Prostate gland (tissue), 2 donors: ENCODE results near the gene FILIP1.

Experiments
- POLR2A ChIP-seq: fragments of 450-650 bp; IDR thresholded peaks from one replicate; pipeline ENCODE4 v1.6.1; 2016; ENCODE audit warnings: antibody characterized with exemption, mild to moderate bottlenecking
- POLR2AphosphoS5 ChIP-seq: sonication (generic); formaldehyde crosslinking; IDR thresholded peaks from one replicate; pipeline ENCODE4 v1.6.1; 2017; ENCODE audit warnings: antibody characterized with exemption
- TF ChIP-seq, protein P1 (sequence below), 4 experiments: fragments of 200-600 bp in 2 of 4; fragments of 450-650 bp in 2 of 4; sonication (generic) in 2 of 4; IDR thresholded peaks; 1 replicate in 3 of 4; 2 replicates in 1 of 4; pipeline ENCODE4 v1.5.1; 2016 to 2019; ENCODE audit warnings: antibody characterized with exemption in 4 of 4, mild to moderate bottlenecking in 2 of 4, moderate library complexity in 2 of 4

- TF ChIP-seq, protein P1, sequence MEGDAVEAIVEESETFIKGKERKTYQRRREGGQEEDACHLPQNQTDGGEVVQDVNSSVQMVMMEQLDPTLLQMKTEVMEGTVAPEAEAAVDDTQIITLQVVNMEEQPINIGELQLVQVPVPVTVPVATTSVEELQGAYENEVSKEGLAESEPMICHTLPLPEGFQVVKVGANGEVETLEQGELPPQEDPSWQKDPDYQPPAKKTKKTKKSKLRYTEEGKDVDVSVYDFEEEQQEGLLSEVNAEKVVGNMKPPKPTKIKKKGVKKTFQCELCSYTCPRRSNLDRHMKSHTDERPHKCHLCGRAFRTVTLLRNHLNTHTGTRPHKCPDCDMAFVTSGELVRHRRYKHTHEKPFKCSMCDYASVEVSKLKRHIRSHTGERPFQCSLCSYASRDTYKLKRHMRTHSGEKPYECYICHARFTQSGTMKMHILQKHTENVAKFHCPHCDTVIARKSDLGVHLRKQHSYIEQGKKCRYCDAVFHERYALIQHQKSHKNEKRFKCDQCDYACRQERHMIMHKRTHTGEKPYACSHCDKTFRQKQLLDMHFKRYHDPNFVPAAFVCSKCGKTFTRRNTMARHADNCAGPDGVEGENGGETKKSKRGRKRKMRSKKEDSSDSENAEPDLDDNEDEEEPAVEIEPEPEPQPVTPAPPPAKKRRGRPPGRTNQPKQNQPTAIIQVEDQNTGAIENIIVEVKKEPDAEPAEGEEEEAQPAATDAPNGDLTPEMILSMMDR (IDR thresholded peaks at IDR 0.05), result no peak
- TF ChIP-seq POLR2A (no peak), POLR2AphosphoS5 (no peak)
Measured at GRCh38 chr6:75300531-75300855, 193.1 kb downstream of the FILIP1 start.
